HG03460 (cell line): ENCODE results near the gene LCK.
"Not testable (repeated sequence)": the region's sequence is repeated elsewhere in the genome, so short reads cannot be mapped to it uniquely, and the experiment has no call there.

ENCODE experiments used
- ATAC-seq: cut with Tn5 transposase; IDR thresholded peaks from one replicate; pipeline ENCODE4 v1.9.1; 2021; ENCODE audit not compliant: unreplicated experiment

LCK gene

DNA sequence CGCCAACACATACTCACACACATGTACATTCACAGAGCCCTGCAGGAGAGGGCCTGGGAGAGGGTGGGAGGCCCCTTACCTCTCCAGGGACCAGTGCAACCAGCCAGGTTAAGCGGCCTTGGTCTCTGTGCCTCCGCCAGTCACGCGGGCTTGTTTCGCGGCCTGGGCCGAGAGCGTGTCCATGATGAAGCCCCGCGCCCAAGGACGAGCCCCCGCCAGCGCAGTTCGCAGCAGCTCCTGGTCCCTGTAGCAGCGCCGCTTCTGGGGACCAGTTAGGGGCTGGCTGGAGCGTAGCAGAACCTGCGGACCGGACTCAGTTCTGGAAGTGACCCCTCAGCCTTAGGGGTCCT, 11.3 kb upstream of the LCK start:
- ATAC-seq: no peak

DNA sequence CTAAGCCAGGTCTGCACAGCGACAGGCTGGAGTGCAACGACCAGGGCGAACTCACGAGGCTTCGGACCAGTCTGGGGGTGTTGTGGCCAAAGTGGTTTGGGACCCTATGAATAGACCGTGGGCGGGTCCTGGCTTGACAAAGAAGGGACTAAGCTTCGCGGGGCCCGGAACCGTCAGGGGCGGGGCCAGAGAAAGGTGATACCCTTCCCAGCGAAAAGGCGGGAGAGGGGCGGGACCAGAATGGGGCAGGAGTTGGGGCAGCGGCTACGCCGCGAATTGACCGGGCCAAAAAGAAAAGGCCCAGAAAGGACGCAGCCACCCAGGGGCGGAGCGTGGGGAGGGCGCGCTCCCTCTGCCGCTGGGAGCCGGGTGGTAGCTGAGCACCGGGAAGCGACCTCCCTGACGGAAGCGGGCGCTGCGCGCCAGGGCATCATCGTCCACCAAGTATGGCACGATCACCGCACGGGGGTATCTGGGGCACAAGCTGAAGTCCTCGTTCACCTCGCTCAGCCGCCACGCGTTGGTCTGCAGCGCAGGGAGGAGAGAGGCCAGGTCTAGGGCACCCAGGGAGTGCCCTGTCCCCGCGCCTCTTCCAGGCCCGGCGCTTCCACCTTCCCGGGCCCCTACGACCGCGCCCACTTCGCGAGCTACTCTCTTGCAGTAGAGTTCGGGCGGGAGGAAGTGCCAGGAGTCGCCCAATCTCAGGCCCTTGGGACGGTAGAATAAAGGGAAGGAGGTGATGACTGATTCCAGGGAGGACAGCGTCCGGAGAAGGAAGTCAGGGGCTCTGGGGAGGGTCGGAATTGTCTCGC, 10.7 kb upstream of the LCK start:
- no peak for ATAC-seq

- no peak for ATAC-seq
Observed at GRCh38 chr1:32241001-32241763, 9.9 kb upstream of the LCK start.

- ATAC-seq: no peak
Observed at GRCh38 chr1:32242341-32242851, 8.7 kb upstream of the LCK start.

- ATAC-seq: no peak
Observed at GRCh38 chr1:32246888-32247273, 4.2 kb upstream of the LCK start, which contains the start of gene FAM167B. TSS of gene FAM167B (plus strand) at chr1:32247222. CDS start at chr1:32247422, 200 bp downstream.

DNA sequence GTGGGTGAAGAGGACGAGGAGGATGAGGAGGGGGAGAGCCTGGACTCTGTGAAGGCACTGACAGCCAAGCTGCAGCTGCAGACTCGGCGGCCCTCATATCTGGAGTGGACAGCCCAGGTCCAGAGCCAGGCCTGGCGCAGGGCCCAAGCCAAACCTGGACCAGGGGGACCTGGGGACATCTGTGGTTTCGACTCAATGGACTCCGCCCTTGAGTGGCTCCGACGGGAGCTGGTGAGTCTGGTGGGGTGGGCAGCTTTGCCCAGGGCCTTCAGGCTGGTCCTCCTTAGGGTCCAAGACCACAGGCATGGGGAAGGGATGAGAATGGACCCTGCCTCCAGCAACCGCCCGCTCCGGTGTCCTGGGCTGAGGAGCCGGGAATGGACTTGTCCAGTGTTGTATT, 3.6 kb upstream of the LCK start:
- ATAC-seq: no peak

- no peak for ATAC-seq
Observed at GRCh38 chr1:32247983-32248889, 2.8 kb upstream of the LCK start.

GRCh38 chr1:32249831-32250525, 1.1 kb upstream of the LCK start:
- peak; percentile 54 for ATAC-seq

GRCh38 chr1:32255072-32256071, 4.3 kb downstream of the LCK start:
- ATAC-seq: no peak

DNA sequence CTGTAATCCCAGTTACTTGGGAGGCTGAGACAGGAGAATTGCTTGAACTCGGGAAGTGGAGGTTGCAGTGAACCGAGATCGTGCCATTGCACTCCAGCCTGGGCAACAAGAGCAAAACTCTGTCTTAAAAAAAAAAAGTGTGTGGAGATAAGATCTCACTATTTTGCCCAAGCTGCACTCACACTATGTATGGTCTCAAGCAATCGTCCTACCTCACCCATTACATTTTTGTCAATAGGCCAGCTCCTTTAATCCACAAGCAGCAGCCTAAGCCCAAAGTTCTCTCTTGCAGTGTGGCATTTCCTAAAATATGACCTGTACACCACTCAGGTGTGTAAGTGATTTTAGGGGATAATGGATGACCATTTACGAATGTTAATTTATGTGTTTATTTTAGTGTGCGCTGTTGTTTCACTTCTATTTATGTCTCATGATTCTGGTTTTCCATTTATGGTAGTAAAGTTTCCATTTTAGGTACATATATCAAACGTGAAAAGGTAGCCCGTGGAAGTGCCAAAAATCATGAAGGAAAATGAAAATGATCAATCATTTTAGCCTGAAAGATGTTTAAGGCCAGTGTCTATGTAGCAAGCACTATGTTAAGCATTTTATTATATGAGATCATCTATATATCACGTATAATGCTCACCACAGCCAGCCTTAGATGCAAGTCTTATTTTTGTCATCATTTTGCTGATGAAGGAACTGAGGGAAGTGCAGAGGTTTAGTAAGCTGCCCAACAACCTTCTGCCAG, 5.6 kb downstream of the LCK start:
- ATAC-seq: no peak

DNA sequence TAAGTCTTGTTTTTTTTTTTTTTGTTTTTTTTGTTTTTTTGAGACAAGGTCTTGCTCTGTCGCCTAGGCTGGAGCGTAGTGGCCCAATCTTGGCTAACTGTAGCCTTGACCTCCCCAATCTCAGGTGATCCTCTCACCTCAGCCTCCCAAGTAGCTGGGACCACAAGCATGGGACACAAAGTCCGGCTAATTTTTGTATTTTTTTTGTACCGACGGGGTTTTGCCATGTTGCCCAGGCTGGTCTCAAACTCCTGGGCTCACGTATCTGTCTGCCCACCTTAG, 6.1 kb downstream of the LCK start:
- no peak for ATAC-seq

GRCh38 chr1:32263236-32263593, 12.2 kb downstream of the LCK start:
- not testable (repeated sequence) for ATAC-seq

DNA sequence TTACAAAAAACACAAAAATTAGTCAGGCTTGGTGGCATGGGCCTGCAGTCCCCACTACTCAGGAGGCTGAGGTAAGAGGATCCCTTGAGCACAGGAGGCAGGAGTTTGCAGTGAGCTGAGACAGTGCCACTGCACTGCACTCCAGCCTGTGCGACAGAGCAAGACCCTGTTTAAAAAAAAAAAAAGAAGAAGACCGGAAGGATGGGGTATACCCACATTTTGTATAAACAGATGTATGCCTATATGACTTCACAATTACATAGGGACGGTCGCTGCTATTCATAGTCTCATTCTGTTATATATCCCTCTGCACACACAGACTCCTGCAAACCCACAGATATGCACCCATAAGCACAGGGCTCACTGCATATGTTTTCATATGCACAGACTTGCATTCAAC, 12.7 kb downstream of the LCK start:
- peak; percentile 60 for ATAC-seq

- ATAC-seq: no peak
Observed at GRCh38 chr1:32265846-32266245, 14.8 kb downstream of the LCK start.

GRCh38 chr1:32266921-32267591, 16.0 kb downstream of the LCK start:
- ATAC-seq: no peak

DNA sequence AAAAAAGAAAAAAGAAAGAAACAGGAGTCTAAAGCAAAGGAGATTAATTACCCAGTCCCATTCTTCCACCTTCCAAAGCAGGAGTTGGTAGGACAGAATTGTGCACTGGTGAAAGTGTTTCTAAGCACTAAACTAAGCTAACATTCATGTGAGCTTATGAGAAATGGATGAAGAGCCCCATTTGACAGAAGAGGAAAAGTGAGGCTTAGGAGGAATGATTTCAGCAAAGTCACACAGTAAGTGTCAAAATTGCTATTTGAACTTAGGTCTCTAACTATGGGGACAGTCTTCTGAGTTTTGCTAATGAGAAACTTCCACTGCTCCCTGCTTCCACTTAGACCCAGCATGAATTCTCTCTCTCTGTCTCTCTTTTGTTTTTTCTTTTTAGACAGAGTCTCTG, 18.7 kb downstream of the LCK start:
- ATAC-seq: no peak

DNA sequence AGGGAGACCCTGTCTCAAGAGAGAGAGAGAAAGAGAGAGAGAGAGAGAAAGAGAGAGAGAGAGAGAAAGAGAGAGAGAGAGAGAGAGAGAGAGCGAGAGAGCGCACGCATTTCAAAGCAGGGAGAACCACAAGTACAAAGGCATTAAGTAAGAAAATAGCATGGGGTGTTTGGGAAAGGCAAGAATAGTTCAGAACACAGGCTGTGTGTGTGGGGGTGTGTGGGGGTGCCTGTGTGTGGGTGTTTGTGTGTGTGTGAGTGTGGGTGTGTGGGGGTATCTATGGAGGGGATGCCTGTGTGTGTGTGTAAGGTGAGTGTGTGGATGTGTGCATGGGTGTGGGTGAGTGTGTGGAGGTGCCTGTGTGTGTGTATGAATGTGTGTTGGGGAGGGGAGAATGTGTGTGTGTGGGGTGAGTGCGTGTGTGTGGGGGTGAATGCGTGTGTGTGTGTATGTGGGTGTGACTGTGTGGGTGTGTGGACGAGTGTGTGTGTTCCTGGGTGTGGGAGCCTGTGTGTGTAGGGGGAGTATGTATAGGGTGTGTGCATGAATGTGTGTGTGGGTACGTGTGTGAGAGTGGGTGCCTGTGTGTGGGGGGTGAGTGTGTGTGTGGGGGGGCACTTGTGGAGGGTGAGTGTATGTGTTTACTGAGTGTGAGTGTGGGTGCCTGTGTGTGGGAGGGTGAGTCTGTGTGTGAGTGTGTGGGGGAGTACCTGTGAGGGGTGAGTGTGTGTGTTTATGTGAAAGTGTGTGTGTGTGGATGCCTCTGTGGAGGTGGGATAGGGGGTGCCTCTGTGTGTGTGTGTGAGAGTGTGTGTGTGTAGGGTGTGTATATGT, 21.7 kb downstream of the LCK start:
- no peak for ATAC-seq
